ENCODE data around the gene AKT2.
A peak's percentile ranks its signal among the peaks of the same experiment; 100 is the strongest.

The AKT2 gene

GRCh38 chr19:40282209-40282580 is 3.0 kb downstream of the AKT2 start:
- peak overlapping the region; percentile 96 for H3K4me2 ChIP-seq (ENCODE audit: low read depth, low read length, poor library complexity, severe bottlenecking)
- H3K36me3 ChIP-seq (ENCODE audit: insufficient read depth, low read length), result no peaks in the 10 kb centered on the region
- peaks cover 62% of the 10 kb centered on the region for H4K20me1 ChIP-seq (ENCODE audit: insufficient read depth, low read length, poor library complexity, severe bottlenecking)
- H3K9me3 ChIP-seq (ENCODE audit: insufficient read depth, low read depth, low read length), result no peaks in the 10 kb centered on the region
- peaks cover 58% of the 10 kb centered on the region for H3K4me1 ChIP-seq (ENCODE audit: insufficient read depth, low read length, poor library complexity, severe bottlenecking)
- H3K27me3 ChIP-seq (ENCODE audit: insufficient read depth, low read length, poor library complexity, severe bottlenecking), result no peaks in the 10 kb centered on the region
- peaks cover 3% of the 10 kb centered on the region; the same call in 1 of the 2 replicates for H3F3A ChIP-seq (ENCODE audit: low read depth)
- peak overlapping the region; percentile 91 for H3K9ac ChIP-seq (ENCODE audit: low read depth, low read length, poor library complexity, severe bottlenecking)
- H3K4me3 ChIP-seq (ENCODE audit: low read length, poor library complexity, severe bottlenecking), result peak overlapping the region; percentile 83
- TF ChIP-seq, protein P1, sequence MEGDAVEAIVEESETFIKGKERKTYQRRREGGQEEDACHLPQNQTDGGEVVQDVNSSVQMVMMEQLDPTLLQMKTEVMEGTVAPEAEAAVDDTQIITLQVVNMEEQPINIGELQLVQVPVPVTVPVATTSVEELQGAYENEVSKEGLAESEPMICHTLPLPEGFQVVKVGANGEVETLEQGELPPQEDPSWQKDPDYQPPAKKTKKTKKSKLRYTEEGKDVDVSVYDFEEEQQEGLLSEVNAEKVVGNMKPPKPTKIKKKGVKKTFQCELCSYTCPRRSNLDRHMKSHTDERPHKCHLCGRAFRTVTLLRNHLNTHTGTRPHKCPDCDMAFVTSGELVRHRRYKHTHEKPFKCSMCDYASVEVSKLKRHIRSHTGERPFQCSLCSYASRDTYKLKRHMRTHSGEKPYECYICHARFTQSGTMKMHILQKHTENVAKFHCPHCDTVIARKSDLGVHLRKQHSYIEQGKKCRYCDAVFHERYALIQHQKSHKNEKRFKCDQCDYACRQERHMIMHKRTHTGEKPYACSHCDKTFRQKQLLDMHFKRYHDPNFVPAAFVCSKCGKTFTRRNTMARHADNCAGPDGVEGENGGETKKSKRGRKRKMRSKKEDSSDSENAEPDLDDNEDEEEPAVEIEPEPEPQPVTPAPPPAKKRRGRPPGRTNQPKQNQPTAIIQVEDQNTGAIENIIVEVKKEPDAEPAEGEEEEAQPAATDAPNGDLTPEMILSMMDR (conservative IDR thresholded peaks at IDR 0.05; ENCODE audit: low read length), result no peak
- no peak for TF ChIP-seq EZH2phosphoT487 (IDR thresholded peaks at IDR 0.05; ENCODE audit: borderline replicate concordance)
- no peaks in the 10 kb centered on the region for H3K9me2 ChIP-seq (replicated peaks; ENCODE audit: low read depth, low read length)
- peaks cover 76% of the 10 kb centered on the region for H3K79me2 ChIP-seq (ENCODE audit: insufficient read depth, low read length)
- H2AFZ ChIP-seq (ENCODE audit: low read length), result no peak overlapping the region

GRCh38 chr19:40281381-40282208 is 3.5 kb downstream of the AKT2 start:
- H3K4me2 ChIP-seq (ENCODE audit: low read depth, low read length, poor library complexity, severe bottlenecking), result peak overlapping the region; percentile 96
- peaks cover 82% of the 10 kb centered on the region for H3K79me2 ChIP-seq (ENCODE audit: insufficient read depth, low read length)
- peaks cover 3% of the 10 kb centered on the region; the same call in 1 of the 2 replicates for H3F3A ChIP-seq (ENCODE audit: low read depth)
- H3K9me2 ChIP-seq (replicated peaks; ENCODE audit: low read depth, low read length), result no peaks in the 10 kb centered on the region
- H3K4me1 ChIP-seq (ENCODE audit: insufficient read depth, low read length, poor library complexity, severe bottlenecking), result peaks cover 54% of the 10 kb centered on the region
- no peaks in the 10 kb centered on the region for H3K27me3 ChIP-seq (ENCODE audit: insufficient read depth, low read length, poor library complexity, severe bottlenecking)
- H3K4me3 ChIP-seq (ENCODE audit: low read length, poor library complexity, severe bottlenecking), result peak overlapping the region; percentile 25
- no peak overlapping the region for H2AFZ ChIP-seq (ENCODE audit: low read length)
- H4K20me1 ChIP-seq (ENCODE audit: insufficient read depth, low read length, poor library complexity, severe bottlenecking), result peaks cover 65% of the 10 kb centered on the region
- peak overlapping the region; percentile 91 for H3K9ac ChIP-seq (ENCODE audit: low read depth, low read length, poor library complexity, severe bottlenecking)
- no peaks in the 10 kb centered on the region for H3K9me3 ChIP-seq (ENCODE audit: insufficient read depth, low read depth, low read length)
- TF ChIP-seq EZH2phosphoT487 (IDR thresholded peaks at IDR 0.05; ENCODE audit: borderline replicate concordance), result no peak
- TF ChIP-seq, protein P1 (conservative IDR thresholded peaks at IDR 0.05; ENCODE audit: low read length), result no peak
- H3K36me3 ChIP-seq (ENCODE audit: insufficient read depth, low read length), result no peaks in the 10 kb centered on the region

GRCh38 chr19:40280608-40281221 is 4.4 kb downstream of the AKT2 start:
- H3K9ac ChIP-seq (ENCODE audit: low read depth, low read length, poor library complexity, severe bottlenecking), result peak overlapping the region; percentile 91

More at GRCh38 chr19:40280608-40281221, 4.4 kb downstream of the AKT2 start:
- H3K9me2 ChIP-seq (replicated peaks; ENCODE audit: low read depth, low read length), result no peaks in the 10 kb centered on the region
- H3F3A ChIP-seq (ENCODE audit: low read depth), result peaks cover 1% of the 10 kb centered on the region; the same call in 1 of the 2 replicates
- H4K20me1 ChIP-seq (ENCODE audit: insufficient read depth, low read length, poor library complexity, severe bottlenecking), result peaks cover 65% of the 10 kb centered on the region
- H3K4me2 ChIP-seq (ENCODE audit: low read depth, low read length, poor library complexity, severe bottlenecking), result peak overlapping the region; percentile 96
- no peak overlapping the region for H2AFZ ChIP-seq (ENCODE audit: low read length)
- TF ChIP-seq EZH2phosphoT487 (IDR thresholded peaks at IDR 0.05; ENCODE audit: borderline replicate concordance), result no peak
- TF ChIP-seq, protein P1 (conservative IDR thresholded peaks at IDR 0.05; ENCODE audit: low read length), result no peak
- H3K4me1 ChIP-seq (ENCODE audit: insufficient read depth, low read length, poor library complexity, severe bottlenecking), result peaks cover 45% of the 10 kb centered on the region
- H3K79me2 ChIP-seq (ENCODE audit: insufficient read depth, low read length), result peaks cover 90% of the 10 kb centered on the region
- H3K9me3 ChIP-seq (ENCODE audit: insufficient read depth, low read depth, low read length), result no peaks in the 10 kb centered on the region
- no peaks in the 10 kb centered on the region for H3K36me3 ChIP-seq (ENCODE audit: insufficient read depth, low read length)
- H3K4me3 ChIP-seq (ENCODE audit: low read length, poor library complexity, severe bottlenecking), result peak overlapping the region; percentile 13
- no peaks in the 10 kb centered on the region for H3K27me3 ChIP-seq (ENCODE audit: insufficient read depth, low read length, poor library complexity, severe bottlenecking)

All from Loucy (cell line).